NK-92 treated with Interleukin-12 subunit alpha and Interleukin-12 subunit beta, amount 100 ng/mL, for 24 hours (cell line): ENCODE data around the gene NRXN2.

Experiments
- DNase-seq: peaks from one replicate; lab custom pipeline; 2025; lab: John Stamatoyannopoulos, UW

Gene NRXN2

DNA sequence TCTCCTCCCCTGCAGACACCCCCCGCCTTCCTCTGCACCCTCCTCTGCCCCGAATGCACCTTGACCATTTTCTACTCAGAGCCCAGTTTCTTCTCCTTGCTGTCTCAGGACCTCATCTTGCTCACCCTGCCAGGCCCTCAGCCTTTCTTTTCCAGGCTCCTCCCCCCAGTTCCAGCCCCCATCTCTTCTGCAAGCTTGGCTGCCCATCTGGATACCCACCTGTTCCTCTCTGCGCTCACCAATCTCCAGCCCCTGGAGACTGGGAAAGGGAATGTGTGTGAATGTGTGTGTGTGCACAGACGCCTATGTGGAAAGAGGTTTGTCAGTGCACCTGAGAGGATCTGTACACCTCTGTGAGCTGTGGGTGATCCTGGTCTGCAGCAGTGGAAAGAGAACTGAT is 95.6 kb downstream of the NRXN2 start:
- no peak for DNase-seq

DNA sequence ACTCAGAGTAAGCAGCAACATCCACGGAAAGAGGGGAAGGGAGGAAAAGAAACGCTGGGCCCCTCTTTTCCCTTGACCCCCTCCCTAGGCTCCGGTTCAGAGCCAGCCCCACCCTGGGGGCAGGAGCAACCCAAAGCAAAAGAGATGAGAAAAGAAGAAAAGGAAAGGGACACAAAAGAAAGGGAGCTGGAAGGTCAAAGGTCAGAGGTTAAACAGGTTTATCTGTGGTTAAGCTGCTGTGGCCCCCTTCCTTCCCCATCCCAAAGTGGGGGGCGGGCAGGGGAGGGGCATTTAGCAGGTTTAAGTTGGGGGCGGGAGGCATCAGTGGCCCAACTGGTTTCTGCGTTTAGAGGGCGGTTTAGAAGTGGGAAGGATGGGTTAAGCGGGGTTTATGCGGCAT is 96.4 kb downstream of the NRXN2 start:
- DNase-seq = no peak

DNA sequence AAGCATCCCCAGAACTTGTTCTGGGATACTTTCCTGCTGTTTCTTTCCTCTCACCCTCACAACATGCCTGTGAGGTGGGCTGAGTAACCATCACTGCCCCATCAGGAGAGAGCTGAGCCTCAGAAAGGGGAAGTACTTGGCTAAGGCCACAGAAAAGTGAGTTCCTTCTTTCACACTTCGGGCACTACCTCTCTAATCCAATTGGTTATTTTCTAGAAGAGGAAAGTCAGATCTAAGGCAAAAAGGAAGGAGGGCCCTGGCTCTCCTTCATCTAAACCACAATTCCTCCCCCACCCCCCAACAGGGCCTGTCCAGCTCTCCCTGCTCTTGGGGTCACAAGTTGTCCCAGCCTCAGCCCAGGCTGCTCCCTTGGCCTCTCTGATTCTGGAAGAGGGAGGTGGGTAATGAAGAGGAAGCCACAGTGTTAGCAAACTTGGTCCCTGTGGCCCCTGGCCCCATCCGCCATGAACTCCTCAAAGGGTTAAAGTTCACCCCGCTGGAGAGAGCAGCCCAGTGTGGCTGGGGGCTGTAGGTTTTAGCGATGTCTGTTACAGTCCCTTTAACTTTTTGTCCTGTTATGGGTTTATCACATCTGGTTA is 98.0 kb downstream of the NRXN2 start:
- DNase-seq = no peak

DNA sequence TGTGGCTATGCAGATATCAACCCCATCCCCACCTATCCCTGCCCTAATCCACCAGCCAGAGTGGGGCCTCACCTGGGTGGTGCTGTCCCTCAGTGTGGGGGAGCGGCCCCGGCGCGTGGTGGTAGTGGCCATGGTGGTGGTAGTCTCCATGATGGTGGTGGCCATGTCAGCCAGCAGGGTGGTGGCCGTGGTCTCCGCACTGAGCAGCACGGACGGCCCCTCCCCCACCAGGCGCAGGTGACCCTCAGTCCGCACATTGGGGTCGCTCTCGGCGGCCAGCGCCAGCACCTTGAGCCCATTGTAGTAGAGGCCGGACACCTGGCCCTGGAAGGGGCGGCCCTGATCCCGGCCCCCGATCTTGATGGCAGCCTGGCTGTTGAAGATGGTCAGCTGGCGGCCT is 100.3 kb downstream of the NRXN2 start:
- no peak for DNase-seq

DNA sequence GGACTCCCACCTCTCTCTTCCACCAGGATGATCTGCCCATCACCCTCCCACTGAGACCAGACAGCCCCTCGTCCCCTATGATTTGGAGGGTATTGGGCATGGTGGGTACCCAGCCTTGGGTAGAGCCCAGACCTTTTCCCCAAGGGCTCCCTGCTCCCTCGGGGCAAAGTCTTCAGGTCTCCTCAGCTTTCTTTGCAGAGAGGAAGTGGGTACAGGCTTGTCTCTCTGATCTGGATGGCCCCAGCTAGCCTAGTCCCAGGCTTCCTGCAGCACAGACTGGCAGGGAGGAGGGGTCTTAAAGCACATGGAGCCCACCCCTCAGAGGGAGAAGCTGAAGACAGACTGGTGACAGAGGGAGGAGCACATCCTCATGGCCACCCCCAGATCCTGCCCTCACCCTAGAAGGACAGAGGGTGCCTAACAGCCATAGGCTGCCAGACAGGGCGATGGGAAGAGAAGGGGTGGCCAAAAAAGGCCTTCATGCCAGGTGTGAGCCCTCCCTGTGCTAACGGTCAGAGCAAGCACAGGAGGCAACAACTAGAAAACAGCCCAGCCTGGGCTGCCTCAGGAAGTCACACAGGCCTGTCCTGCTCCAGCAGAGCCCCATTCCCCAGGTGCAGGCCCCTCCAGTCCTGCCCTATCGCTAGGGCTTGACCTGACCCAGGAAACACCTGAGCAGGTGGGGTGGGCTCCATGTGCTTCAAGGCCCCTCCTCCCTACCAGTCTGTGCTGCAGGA is 101.5 kb downstream of the NRXN2 start:
- no peak for DNase-seq

DNA sequence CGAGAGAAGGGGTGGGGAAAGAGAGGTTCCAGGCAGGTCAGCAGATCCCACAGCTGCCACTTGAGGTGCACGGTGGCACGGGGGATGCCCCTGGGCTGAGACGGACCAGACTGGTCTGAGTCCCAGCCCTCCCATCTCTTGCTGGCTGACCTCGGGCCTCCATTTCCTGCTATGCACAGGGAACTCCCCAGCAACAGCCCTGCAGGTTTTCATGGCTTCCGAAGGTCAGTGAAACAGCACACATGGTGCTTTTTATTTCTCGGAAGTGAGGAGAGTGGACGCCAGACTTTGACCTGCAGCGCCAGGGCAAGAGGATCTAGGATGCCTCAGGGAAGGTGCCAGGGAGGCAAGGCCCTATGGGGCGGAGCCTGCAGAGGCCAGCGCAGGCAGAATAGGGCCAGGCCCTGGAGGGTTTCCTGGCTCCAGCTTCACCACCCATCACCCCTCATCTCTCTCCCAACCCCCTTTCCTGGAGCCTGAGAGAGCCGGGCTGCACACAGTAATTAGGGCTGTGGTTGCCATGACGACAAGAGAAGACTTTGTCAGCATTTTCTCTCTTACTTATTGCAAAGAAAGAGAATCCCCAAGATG is 102.5 kb downstream of the NRXN2 start:
- no peak for DNase-seq

DNA sequence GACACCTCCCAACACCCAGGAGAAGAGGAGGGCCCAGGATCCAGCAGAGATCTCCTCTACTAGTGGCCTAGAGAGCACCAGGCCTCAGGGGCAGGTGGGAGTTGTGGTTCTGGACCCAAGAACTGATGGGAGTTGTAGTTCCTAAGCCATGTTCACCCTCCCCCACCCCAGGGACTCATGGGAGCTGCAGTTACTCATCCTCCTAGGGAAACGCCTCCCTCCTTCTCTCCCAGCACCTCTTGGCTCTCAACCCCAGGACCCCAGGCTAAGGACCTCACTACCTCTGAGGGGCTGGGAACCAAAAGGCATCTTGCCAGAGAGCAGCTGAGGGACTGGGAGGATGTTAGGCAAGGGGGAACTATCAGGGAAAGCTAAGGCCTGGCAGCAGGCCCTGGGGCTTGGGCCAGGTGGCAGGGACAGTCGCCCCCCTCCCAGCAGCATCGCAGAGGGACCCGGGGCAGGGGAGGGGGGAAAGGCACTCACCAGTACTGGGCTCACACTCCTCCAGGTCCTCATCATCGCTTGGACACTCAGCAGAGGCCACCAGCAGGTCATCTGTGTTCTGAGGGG is 103.1 kb downstream of the NRXN2 start:
- DNase-seq = no peak

DNA sequence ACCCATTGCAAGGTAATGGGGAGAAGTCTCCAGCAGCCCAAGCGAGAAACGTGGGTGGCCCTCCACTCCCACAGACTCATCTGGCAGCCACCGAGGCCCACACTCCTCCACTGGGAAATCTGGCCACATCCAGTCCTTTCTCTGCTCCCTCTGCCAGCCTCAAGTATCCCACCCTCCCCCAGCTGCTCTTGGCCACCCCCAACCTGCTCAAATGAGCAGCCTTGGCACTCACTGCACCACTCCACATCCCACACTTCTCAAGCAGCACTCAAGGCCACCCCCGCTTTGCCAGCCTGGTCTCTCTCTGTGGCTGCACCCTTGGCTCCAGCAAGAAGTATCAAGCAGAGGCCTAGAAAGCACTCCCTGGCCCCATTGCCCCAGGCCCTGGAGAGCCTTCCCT is 103.8 kb downstream of the NRXN2 start:
- DNase-seq = no peak

DNA sequence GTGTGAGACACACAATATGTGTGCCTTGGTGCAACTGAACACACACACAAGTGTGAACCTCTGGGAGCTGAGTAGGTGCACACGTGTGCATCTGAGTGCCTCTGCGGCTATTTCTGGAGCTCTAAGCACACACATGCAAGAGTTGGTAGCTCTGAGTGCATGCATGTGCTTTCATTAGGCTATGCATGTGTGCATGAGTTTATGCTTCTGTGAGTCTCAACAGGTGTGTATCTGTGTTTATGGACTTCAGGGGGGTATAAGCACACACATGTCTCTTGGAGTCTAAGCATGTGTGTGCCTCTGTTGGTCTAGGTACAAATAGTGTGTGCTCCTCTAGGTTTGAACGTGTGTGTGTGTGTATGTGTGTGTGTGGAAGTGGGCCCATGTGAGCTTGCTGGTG is 106.2 kb downstream of the NRXN2 start:
- no peak for DNase-seq

DNA sequence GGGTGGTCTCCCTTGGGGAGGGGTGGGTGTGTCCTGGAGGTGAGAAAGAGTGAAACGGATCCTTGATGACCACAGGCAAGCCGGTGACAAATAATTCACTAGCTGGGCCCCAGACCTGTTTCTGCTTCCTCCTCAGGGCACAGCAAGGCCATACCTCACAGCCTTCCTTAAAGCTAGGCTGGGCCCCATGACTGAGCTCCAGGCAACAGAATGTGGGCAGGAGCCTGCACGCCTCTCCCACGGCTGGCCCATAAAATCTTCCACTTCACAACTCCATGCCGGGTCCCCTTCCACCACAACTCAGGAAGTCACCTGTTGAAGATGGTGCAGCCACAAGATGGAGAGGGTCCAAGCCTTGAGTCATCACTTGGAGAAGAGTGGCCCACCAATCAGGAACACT is 108.1 kb downstream of the NRXN2 start:
- no peak for DNase-seq

DNA sequence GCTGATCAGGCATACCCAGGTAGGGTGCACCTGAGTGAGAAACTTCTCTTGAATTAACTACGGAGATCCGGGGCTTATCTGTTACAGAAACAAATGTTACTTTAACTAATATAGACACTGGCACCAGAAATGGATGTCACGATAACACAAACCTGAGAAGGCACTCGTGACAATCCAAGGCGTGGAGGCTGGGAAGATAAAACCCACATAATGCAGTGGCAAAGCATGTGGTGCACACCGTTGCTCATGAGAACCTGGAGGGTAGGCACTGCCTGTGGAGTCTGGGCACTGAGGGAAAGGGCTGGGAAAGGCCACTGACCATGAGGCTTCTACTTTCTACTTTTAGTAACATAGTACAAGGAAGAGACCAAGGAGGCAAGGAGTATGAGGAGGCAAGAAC is 109.3 kb downstream of the NRXN2 start:
- no peak for DNase-seq

DNA sequence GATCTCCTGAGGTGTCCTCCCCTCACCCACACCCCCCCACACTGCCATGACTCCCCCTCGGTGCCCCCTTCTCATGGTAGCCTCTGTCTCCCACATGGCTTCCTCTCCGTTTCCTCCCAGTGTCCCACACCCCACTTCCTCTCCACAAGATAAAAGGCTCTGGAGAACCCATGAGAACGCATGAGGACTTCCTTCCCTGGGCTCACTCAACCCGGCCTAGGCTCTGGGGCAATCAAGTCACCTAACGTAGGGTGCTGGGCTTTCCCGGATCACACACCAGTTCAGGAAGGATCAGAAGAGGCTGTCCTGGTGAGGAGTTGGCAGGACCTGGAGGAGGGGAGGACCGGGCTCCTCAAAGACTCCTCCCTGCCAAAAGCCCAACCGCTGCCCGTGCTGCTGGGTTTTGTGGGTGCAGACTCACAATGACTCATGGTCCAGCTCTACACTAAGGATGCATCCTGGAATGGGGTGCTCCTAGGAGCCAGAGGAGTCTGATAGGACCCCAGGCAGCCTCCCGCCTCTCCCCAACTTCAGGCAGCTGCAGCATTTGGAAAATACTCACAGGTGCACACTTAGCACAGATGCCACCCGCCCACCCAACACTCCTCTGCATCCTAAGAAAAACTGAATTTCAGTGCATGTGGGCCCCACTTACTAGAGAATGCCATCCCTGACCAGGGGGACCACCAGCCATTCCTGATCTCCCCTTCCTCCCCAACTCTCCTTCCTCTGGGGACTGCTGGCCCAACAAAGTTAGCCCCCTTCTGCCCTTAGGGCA is 110.9 kb downstream of the NRXN2 start:
- DNase-seq = no peak

DNA sequence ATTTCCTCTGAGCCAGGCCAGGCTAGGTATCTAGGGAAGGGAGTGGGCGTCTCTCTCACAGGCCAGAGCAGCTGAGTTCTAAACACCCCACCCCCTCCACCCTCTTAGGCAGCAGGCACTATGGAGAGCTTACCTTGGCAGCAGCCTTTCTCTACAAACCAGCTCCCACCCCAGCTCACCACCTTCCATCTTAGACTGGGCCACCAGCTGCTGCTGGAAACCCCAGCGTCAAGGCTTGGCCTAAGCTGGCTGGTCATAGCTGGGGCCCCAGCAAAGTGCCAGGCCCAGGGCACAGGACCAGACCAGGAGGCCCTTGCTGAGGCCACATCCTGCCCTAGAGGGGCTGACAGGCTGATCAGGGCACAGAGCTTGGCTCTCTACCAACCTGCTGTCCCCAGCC is 111.8 kb downstream of the NRXN2 start:
- DNase-seq = no peak

DNA sequence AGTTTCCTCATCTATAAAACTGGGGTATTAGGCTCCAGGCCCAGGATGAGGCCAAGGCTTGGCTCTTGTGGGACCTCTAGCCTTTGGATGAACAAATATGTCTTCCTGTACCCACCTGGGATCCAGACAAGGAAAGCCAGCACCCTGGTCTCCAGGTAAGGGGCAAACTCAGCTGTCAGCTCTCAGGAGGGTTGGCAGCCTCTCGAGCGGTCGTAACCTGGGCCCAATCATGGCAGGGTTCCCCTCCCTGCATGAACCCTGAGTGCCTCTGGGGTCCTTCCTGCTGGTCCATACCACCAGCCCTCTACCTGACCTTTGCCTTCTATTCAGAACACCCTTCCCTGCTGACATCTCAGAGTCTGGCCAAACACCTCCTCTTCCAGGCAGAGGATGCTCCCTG is 112.4 kb downstream of the NRXN2 start:
- no peak for DNase-seq

DNA sequence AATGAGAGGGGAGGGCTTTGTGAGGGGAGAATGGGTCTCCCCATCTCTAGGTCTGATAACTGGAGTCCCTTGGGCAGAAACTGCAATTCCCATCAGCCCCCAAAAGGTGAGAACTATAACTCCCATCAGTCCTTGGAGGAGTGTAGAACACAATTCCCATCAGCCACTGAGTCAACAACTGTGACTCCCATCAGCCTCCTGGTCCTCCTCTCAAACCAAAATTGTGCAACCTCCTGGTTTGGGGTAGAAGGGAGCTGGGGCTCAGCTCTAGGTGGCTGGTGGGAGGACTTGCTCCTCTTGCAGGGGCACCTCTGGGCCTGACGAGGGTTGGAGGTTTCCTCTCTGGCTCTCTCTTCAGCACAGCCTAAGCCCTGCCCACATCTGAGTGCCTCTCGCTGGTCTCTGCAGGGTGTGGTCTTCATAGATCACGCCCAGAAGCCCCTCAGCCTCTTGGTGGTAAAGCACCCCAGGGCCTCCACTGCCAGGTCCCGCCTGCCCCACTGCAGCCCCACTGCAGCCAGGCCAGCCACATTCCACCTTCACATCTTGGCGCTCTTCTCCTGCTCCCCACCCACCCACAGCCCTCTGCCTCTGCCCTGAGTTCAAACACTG is 113.5 kb downstream of the NRXN2 start:
- DNase-seq = no peak

DNA sequence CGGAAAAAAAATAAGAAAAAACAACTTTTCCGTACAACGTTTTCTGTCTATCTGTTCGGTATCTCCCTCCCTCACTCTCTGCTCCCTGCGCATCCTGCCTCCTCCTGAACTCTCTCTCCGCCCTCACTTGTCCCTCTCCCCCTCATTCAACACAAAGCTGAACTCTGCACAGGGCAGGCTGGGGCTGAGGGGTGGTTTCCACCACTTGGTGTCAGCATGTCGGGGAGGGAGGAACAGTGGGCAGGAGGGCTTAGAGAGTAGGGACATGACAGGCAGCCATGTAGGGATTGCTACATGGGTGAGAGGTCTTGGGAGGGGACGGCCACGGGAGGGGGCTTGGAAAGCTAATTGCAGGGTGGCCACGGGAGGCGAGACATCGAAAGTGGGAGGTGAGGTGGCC is 114.4 kb downstream of the NRXN2 start:
- DNase-seq = no peak

DNA sequence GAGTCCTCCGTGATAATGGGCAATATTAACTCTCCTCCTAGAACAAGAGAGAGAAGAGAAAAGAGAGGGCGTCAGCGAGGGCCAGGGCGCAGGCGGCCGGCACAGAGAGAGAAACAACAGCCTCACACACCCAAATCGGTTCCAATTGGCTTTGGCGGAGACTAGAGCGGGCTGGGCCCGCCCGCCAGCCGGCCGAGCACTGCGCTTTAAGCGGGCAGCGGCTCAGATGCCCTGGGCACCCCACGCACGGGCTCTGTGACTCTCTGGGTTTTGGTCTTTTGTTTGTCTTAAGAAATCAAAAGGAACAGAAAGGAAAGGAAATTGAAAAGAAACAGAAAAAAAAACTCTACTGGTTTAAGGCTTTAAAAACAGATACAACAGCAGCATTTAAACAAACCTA is 115.0 kb downstream of the NRXN2 start:
- no peak for DNase-seq

DNA sequence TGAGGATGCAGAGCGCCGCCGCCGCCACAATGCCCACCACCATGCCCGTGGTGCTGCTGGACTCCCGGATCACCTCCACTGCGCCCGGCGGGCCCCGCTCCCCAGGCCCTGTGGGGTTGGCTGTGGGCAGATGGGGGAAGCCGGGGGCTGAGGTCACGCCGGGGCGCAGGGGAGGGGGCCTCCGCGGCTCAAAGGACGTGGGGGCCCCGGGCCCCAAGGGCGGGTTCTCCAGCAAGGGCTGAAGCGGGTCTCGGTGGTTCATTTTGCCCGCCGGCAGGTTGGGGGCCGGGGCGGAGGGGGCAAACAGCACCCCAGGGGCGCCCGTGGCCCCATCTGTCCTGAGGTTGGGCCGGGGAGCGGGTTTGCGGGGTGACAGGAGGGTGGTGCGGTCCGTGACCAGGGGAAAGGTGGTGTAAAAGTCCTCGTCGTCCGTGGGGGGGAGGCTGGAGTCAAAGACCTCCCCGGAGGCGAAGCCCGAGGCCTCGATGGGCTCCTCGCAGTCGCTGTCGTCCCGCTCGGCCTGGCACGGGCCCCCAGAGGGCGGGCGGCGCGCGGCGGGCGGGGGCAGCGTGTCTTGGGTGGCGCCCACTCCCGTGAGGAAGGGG is 115.5 kb downstream of the NRXN2 start:
- DNase-seq = no peak

DNA sequence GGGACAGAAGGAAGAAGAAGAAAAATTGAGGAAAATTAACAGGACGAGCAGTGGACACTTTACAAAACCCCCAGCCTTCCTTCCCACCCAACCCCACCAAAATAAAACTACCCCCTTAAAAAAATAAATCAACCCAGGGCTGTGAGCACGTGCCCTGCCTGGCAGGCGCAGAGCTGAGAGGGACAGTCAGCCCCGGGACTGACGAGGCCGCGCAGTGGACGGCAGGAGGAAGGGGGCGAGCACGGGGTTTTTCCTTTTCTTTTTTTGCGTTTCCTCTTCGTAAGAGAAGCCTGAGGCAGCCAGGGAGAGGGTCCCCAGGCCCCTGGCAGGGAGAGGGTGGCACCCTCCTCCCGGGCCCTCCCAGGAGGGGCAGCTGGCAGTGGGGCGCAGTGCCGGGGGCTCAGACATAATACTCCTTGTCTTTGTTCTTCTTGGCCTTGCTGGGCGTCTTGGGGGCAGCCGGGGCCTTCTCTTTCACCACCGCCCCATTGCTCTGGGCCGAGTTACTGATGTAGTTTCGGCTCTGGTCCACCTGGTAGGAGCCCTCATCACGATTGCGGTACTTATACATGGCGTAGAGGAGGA is 116.1 kb downstream of the NRXN2 start:
- no peak for DNase-seq

DNA sequence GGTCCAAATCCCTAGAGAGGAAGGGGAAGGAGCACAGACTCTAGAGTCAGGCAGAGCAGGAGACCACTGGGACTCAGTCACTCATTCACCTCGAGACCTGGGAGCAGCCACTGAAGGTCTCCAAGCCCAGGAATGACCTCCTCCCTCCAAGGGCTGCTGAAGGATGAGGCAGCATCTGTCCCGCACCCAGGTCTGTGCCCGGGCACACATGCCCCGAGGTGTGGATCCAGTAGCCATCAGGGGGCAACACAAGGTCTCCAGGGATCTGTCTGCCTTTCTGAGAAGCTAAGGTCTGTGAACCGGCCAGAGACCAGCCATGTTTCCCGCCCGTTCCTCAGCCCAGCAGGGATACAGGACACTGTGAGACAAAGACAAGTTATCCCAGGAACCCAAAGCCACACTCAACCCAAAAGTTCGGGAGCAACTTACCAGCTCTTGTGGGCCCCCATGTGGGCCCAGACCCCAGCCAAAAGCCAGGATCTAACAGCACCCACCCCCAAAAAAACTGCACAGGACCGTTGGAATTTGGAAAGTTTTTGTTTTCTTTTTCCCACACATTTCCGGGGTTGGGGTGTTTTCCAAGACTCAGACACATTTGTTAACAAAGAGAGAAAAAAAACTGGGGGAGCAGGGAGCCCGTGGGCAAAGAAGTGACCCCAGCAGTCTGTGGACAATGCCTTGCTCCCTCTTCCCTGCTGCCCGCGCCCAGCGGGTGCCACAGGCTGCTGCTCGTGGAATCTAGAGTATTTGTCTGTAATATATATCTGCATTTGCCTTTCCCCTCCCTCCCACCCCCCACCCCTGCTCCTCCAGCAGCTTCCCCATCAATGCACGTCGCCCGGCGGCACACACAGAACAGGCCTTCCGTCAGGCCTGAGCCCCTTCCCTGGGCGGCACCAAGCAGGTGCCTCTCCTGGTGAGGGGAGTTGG is 117.1 kb downstream of the NRXN2 start:
- DNase-seq = no peak
